Activated naive CD4-positive, alpha-beta T cell treated with Interleukin-2 at 50 U/mL for 16 hours (primary cell): ENCODE results near the gene IL1RL1.
A peak's percentile ranks its signal among the peaks of the same experiment; 100 is the strongest.

Experiments used
- DNase-seq: peaks from one replicate; pipeline ENCODE4 v3.0.0-alpha.2; 2020

Gene IL1RL1

DNA sequence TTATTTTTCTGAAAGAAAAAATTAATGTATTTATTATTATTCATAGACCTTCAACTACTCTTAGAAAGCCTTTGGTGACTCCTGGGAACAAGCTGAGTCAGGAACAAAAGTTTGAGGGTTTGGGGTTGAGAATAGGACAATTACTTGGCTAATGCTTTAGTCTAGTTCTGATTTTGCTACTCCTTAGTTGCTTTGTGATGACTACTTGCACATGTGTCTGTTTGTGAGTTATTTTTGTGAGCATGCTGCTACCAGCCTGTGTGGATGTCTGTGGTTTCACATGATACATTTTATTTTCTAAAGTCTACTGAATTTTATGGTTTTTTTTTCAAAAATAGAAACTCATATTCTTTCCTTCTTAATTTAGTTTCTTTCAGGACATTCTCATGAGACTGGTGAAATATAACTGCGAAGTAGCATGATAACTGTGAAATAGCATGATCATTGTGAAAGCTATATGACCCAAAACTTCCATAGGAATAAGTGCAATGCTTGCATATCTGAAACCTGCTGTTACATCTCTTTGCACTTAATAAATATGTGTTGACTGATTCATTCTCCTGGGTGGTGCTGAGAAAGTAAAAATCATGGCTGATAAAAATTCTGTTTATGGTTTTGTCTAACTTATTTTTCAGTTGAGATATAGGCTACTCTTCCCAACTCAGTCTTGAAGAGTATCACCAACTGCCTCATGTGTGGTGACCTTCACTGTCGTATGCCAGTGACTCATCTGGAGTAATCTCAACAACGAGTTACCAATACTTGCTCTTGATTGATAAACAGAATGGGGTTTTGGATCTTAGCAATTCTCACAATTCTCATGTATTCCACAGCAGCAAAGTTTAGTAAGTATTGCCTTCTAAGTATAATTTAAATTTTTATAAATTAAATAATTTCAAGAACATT, 26.4 kb downstream of the IL1RL1 start:
- no peak for DNase-seq

DNA sequence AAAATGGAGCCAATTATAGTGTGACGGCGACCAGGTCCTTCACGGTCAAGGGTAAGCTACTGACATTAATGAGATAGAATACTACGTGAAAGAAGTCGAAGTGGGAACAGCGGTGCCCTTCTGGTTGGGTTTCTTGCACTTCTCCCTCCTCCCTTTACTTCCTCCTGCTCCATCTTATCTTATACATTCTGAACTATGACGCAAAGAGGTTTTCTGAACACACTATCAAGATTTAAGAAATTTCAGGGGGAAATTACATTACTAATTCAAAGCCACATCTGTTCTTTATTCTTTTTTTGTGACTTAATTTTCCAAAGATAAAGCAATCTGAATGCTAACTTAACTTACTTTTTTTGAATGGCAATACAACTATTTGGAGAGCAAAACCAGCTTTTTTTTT, 29.4 kb downstream of the IL1RL1 start:
- no peak for DNase-seq

- no peak for DNase-seq
These were observed 31.5 kb downstream of the IL1RL1 start for GRCh38 chr2:102342888-102343287.

GRCh38 chr2:102344397-102344796, 33.0 kb downstream of the IL1RL1 start:
- DNase-seq, result no peak

- DNase-seq, result no peak
These were observed 34.1 kb downstream of the IL1RL1 start for GRCh38 chr2:102345329-102345920.

DNA sequence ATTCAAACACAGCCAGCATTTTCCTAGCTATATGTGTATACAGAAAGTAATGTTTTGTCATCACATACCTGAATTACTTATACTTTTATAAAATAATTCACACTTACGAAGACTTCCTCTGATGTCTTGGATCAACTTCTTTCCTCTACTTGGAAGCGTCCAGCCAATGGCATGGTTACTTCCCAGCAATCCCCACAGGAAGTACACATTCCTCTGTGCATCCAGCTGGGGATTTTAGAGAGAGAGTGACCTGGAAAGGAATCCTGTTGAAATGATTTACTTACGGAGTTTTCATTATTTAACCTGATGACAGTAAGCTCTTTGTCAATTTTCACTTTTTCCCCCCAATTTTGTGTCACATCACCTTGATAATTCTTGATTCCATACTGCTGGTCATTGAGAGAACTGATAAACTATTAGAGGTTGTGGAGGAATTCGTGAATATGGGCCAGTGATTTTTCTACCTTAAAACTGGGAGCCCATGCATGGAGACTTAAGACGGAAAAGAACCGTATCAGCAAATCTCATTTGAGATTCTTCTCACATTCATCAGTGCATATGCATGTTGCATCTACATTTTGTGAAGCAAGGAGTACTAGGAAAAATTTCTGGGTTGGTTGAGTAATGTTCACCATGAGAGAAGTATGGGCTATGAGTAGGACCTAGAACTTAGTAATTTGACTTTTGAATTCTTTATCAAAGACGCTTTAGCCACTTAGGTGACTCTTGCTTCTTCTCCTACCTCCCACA, 35.2 kb downstream of the IL1RL1 start:
- DNase-seq, result no peak

GRCh38 chr2:102350137-102350793, 38.9 kb downstream of the IL1RL1 start:
- DNase-seq, result no peak

DNA sequence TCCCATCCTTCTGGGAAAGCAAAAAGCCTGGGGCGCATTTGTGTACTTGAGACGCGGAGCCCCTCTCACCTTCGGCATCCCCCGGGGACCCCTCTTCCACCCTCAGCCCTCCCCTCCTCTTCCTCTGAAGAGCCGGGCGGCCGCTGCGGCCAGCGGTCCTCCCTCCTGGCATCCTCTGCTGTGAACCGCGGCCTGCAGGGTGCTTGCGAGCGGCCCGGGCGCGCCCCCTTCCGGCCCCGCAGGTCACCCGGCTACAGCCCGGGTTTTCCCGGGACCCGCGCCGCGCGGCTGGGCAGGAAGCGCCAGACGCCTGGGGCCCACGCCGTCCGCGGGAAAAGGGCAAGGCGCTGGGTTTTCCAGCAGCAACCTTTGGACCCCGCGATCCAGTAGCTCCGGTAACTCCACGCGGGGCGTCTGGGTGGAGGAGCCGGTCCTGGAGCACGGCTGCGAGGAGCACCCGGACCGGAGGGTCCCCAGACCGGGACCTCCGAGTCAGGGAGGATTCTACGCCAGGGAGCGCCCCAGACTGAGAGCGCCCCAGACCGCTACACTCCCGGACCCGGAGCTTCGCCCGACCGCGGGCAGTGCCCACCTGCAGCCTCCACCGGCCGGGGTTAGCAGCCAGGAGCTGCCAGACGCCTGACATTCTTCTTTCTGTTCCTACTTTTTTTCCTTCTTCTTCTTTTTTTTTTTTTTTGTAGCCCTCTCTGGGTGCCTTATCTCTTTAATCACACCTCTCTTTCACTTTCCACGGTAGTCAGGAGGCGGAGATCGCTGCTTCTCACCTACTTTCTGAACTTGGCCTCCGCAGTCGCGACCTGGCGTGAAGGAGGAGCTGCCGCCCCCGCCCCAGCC, 44.4 kb downstream of the IL1RL1 start, which contains the start of gene IL18R1:
TSS of gene IL18R1 (plus strand) at position 271 of the 855 bp plus-strand sequence. CDS start 6,865 bp downstream, outside the sequence.
- DNase-seq, result peak; percentile 71

- no peak for DNase-seq
These were observed 45.0 kb downstream of the IL1RL1 start for GRCh38 chr2:102356381-102356712.

DNA sequence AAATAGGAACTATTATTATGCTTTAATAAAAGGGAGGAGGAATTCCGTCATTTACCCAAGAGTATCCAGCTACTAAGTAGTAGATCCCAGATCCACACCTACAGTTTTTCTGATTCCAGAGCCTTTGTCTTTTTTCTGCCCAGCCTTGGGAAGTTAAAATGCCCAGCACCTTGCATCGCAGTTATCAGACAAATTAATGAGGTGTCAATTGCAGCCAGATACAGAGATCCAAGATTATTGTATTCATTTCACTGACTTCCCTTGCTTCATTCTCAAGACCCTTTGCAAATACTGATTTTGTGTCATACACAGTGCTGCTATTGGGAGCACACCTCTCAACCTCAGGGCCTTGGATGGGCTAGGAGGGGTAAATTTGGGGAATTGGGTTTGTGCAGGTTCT, 45.4 kb downstream of the IL1RL1 start:
- DNase-seq, result no peak

- DNase-seq, result no peak
These were observed 46.6 kb downstream of the IL1RL1 start for GRCh38 chr2:102357937-102358336.

GRCh38 chr2:102358496-102358895, 47.1 kb downstream of the IL1RL1 start:
- DNase-seq, result peak; percentile 43

DNA sequence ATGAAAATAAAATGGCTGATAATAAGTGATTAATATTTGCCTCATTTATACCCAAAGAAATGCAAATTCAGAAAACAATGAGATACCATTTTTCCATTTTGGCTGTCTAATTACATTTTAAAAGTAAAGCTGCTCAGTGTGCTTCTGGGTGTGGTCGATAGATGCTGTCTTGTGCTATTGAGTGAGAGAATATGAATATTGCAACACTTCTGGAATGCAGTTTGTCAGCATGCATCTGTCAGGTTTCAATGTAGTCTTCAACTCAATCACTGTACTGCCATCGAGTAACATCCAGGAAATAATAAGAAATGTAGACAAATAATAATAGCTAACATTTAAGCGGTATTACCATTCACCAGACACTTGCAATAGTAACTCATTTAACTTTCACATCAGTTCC, 48.2 kb downstream of the IL1RL1 start:
- DNase-seq, result no peak

DNA sequence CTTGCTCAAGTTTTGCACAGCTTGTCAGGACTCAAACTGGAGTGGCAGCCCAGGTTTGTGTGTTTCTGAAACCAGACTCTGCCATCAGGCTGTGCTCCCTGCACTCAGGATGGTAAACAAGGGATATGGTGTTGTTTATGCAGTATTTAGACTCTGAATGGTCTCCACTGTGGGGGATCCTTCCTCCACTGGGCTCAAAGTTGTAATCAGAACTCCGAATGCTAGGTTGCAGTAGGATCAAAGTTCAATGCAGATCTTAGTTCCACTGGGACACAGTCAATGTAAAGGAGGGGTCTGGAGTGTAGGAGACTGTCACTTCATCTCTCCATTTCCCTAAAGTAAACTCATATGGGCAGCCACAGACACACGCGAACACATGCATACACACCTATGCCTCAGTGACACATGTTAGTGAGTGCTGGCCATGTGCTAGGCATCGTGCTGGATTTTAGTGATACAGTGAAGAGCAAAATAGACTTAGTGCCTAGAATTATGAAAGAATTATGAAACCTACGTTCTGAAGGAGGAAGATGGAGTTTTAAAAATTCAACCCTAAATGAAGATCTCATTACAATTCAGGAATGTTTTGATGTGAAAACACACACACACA, 50.4 kb downstream of the IL1RL1 start:
- no peak for DNase-seq

DNA sequence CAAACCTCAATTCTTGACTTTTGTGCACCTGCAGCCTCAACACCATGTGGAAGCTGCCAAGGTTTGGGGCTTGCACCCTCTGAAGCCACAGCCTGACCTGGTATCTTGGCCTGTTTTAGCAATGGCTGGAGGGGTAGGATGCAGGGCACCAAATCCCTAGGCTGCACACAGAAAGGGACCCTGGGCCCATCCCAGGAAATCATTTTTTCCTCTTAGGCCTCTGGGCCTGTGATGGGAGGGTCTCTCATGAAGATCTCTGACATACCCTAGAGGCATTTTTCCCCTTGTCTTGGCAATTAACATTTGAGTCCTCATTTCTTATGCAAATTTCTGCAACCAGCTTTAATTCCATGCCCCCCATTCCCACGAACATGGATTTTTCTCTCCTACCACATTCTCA, 54.4 kb downstream of the IL1RL1 start:
- no peak for DNase-seq

DNA sequence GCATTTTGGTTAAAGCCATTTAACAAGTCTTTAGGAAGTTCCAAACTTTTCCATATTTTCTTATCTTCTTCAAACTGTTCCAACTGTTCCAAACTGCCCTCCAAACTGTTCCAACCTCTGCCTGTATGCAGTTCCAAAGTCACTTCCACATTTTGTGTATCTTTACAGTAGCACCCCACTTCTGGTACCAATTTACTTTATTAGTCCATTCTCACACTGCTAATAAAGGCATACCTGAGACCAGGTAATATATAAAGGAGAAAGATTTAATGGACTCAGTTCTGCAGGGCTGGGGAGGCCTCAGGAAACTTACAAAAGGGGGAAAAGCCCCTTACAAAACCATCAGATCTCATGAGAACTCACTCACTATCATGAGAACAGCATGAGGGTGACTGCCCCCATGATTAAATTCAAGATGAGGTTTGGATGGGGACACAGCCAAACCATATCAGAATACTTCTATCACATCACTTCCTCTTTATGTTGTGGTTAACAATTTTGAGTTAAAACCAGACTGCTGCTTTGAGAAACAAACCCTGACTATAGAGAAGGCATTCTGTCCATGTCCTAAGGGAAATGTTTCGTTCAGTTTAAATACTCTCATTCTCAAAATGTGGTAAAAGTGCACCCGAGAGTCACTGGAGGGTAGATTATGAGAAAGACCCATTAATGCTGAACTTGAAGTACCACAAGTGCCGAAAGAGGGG, 55.2 kb downstream of the IL1RL1 start:
- DNase-seq, result no peak

GRCh38 chr2:102367331-102367971, 56.1 kb downstream of the IL1RL1 start:
- peak; percentile 37 for DNase-seq

DNA sequence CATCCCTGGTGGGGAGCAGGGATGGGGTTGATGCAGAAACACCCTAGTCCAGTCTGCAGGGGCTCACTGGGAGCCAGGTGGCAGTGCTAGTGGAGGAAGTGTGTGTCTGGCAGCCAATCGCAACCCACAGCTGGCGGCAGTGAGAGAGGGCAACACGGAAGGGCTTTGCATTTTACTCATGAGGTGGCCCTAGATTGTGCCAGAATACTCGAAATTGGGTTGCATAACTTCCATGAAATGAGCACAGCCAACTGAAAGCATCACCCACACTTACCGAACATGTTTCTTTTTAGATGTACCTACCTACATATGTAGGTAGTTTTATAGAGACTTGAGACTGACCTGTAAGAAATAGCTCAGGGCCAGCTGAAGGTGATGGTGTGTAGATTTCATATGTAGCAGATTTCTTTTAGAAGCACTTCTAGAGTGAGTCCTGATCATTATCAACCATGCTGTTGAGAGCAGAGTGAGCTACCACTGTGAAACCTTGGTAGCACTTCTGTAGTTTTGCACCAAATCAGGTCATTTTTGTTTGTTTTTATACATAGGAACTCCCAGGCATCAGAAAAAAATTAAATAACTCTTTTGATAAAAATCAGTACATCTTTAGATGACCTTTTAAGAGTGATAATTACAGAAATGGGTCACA, 57.2 kb downstream of the IL1RL1 start:
- DNase-seq, result peak; percentile 41

- no peak for DNase-seq
These were observed 58.5 kb downstream of the IL1RL1 start for GRCh38 chr2:102369866-102370265.

DNA sequence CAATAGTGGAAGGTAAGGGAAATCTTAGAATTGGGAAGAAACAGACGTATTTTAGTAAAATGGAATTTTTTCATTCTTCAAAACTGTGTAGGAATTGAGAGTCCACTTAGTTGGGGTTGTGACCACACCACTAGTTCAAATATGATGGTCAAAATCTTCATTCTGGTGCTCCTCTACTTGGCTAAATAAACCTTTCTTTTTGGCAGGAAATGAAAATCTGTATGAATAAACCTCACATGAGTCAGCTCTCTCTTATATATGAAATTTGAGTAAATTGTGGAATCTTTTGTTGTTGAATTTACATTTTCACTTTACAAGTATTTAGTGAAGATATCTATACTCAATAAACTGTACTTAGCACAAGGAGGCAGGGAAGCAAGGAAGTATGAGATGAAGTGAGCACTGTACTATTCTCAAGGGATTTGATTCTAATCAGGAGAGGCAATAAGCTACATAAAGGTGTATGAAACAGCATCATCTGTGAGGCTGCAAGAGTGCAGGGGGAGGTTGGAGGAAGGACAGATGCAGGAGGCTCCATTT, 64.8 kb downstream of the IL1RL1 start:
- DNase-seq, result no peak
